Nephron (organoid): ENCODE results near the gene IQSEC1.

Source experiments
- H3K27ac Mint-ChIP-seq, 3 experiments: 2 replicates each; pipeline ENCODE4 v1.8.0; 2020; ENCODE audit warnings: mixed read lengths in 3 of 3, mild to moderate bottlenecking in 2 of 3, moderate library complexity in 1 of 3
- H3K27me3 Mint-ChIP-seq: 2 replicates; pipeline ENCODE4 v1.8.0; 2021; ENCODE audit warnings: low read depth, mild to moderate bottlenecking, moderate library complexity, mixed read lengths
- H3K36me3 Mint-ChIP-seq: 2 replicates; pipeline ENCODE4 v1.8.0; 2020; ENCODE audit warnings: low read depth, mixed read lengths
- H3K4me1 Mint-ChIP-seq: 2 replicates; pipeline ENCODE4 v1.8.0; 2020; ENCODE audit warnings: mixed read lengths
- H3K4me3 Mint-ChIP-seq, 3 experiments: 2 replicates each; pipeline ENCODE4 v1.8.0; 2020; ENCODE audit warnings: mild to moderate bottlenecking in 3 of 3, mixed read lengths in 3 of 3, moderate library complexity in 2 of 3
- H3K9me3 Mint-ChIP-seq: 2 replicates; pipeline ENCODE4 v1.8.0; 2020; ENCODE audit warnings: mixed read lengths
- CTCF ChIP-seq, 3 experiments: fragments of 200-600 bp; sonication (generic); IDR thresholded peaks; one replicate each; pipeline ENCODE4 v1.5.0; 2021; ENCODE audit warnings: antibody characterized with exemption in 3 of 3; ENCODE audit not compliant: unreplicated experiment in 3 of 3

The IQSEC1 gene

GRCh38 chr3:12996181-12996506 is 77.1 kb downstream of the IQSEC1 start:
- Mint-ChIP-seq H3K27ac (no peak overlapping the region), H3K9me3 (no peaks in the 10 kb centered on the region), H3K4me1 (no peaks in the 10 kb centered on the region), H3K4me3 (no peak overlapping the region), H3K27me3 (peaks cover 28% of the 10 kb centered on the region), H3K36me3 (no peaks in the 10 kb centered on the region)
- no peak for TF ChIP-seq CTCF (IDR thresholded peaks at IDR 0.05; ENCODE audit: unreplicated experiment in 3 of 3)

DNA sequence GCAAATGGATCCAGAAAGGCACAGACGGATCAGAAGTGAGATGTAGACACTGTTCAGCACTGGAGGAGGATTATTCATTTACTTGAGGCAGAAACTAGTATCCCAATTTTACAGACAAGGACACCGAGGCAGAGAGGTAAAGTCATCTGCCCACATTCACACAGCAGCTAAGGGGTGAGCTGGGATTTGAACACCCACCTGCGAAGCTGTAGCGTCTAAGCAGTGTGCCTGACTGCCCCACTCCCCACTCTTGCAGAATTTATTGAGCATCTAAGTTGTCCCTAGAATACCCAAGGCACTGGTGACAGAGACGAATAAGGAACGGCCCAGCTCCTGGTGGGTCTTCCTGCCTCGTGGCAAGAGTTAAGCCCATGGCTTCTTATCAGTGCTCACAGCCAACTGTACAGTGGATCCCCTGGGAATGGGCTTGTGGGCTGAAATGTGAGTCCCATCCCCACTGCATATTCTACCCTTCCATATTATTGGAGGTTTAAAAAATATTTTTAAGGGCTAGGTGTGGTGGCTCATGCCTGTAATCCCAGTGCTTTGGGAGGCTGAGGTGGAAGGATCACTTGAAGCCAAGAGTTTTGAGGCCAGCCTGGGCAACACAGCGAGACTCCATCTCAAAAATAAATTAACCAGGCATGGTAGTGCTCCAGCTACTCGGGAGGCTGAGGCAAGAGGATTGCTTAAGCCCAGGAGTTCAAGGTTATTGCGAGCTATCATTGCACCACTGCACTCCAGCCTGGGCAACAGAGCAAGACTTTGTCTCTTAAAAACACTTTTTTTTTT is 77.6 kb downstream of the IQSEC1 start:
- H3K4me3 Mint-ChIP-seq: peak overlapping the region; percentile 0 to 48 (median 7)

DNA sequence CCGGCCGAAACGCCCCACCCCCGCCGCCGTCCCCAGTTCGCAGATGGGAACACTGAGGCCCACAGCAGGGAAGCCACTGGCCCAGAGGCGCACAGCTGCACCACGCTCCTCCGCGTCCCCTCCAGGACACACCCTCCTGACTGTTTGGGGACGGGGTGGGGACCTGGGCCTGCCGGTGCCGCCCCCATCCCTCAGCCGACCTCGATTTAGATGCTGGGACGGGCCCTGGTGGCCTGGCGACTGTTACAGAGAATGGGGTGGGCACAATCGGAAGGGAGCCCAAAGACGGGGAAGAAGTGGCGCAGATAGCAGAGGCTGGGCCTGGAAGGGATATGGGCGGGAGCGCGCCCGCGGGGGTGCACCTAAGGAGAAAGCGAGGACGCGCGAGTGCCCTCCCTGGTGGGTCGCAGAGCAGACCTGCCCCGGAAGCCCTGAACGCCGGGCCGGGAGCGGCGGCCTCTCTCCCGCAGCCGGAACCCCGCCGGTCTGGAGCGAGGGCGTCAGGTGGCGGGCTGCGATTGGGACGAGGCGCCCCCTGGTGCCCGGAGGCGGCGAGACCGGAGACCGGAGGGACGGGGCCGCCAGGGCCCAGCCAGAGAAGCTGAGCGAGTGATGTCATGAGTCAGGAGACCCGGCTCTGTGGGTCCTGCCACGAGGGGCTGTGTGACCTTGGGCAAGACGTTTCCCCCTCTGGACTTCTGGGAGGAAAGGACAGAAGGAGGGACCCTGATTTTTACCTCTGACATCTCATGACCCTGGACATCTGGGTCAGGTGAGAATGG is 78.4 kb downstream of the IQSEC1 start:
- Mint-ChIP-seq H3K27ac (peak overlapping the region in 2 of 3 experiments; percentile 46 to 72), H3K36me3 (no peaks in the 10 kb centered on the region), H3K9me3 (no peaks in the 10 kb centered on the region), H3K4me3 (peak overlapping the region; percentile 87 to 91 (median 88)), H3K4me1 (no peaks in the 10 kb centered on the region), H3K27me3 (peaks cover 39% of the 10 kb centered on the region)
- TF ChIP-seq CTCF (IDR thresholded peaks at IDR 0.05; ENCODE audit: unreplicated experiment in 3 of 3): peak; percentile 85 to 91 (median 91)

More for the DNA sequence above, 77.6 kb downstream of the IQSEC1 start:
- Mint-ChIP-seq H3K9me3 (no peaks in the 10 kb centered on the region), H3K36me3 (no peaks in the 10 kb centered on the region), H3K27ac (peak overlapping the region in 1 of 3 experiments; percentile 25), H3K4me1 (no peaks in the 10 kb centered on the region), H3K27me3 (peaks cover 34% of the 10 kb centered on the region)
- TF ChIP-seq CTCF (IDR thresholded peaks at IDR 0.05; ENCODE audit: unreplicated experiment in 3 of 3): no peak

DNA sequence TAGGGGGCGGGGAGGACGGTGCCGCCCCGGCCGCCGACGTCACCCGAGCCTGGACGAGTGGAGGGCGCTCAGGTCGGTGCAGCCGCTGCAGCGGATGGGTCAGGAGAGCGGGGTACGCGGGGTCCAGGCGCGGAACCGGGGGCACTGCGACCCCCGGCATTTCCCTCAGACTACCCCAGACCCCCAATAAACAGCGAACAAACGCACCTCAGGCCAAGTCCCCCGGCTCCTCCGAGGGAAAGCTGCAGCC is 78.9 kb downstream of the IQSEC1 start:
- Mint-ChIP-seq H3K4me1 (no peaks in the 10 kb centered on the region), H3K36me3 (no peaks in the 10 kb centered on the region), H3K4me3 (peak overlapping the region in 2 of 3 experiments; percentile 88 to 91), H3K9me3 (no peaks in the 10 kb centered on the region), H3K27ac (no peak overlapping the region), H3K27me3 (peaks cover 39% of the 10 kb centered on the region)
- TF ChIP-seq CTCF (IDR thresholded peaks at IDR 0.05; ENCODE audit: unreplicated experiment in 3 of 3): no peak

- H3K27me3 Mint-ChIP-seq: peaks cover 39% of the 10 kb centered on the region
- peak overlapping the region; percentile 29 to 91 (median 88) for H3K4me3 Mint-ChIP-seq
- no peaks in the 10 kb centered on the region for H3K4me1 Mint-ChIP-seq
- no peaks in the 10 kb centered on the region for H3K36me3 Mint-ChIP-seq
- no peak overlapping the region for H3K27ac Mint-ChIP-seq
- no peaks in the 10 kb centered on the region for H3K9me3 Mint-ChIP-seq
- no peak for TF ChIP-seq CTCF (IDR thresholded peaks at IDR 0.05; ENCODE audit: unreplicated experiment in 3 of 3)
Measured at GRCh38 chr3:12993517-12994356, 79.5 kb downstream of the IQSEC1 start.
